Stimulated activated CD8-positive, alpha-beta memory T cell treated with anti-CD3 and anti-CD28 coated beads, Interleukin-2, amount 100 ng/mL, for 1 hour (primary cell): ENCODE measurements around the gene CCNB1.
"Not testable (repeated sequence)": the region's sequence is repeated elsewhere in the genome, so short reads cannot be mapped to it uniquely, and the experiment has no call there.

ENCODE experiments used
- DNase-seq, 2 donors: peaks; one replicate each; pipeline ENCODE4 v3.0.0-alpha.2; 2020; ENCODE audit warnings: low read depth in 2 of 2

CCNB1 gene

DNA sequence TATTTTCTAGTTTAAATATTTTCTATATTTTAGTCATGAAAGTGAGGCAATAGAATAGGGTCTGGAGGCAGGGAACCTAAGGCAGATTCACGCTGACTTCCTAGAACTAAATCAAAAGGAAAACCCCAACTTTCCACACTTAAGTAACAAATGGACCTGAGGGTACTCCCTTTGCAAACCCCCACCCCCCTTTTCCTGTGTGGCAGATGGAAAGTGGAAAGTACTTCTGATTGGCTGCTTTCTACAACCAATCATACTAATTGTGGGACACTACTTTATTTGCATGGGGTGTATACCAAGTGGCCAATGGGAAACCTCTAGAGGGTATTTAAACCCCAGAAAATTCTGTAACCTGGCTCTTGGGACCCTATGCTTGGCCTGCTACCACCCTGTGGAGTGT, 17.7 kb downstream of the CCNB1 start:
- no peak for DNase-seq

- no peak for DNase-seq
Measured at GRCh38 chr5:69187342-69187741, 20.4 kb downstream of the CCNB1 start.

GRCh38 chr5:69188811-69189161, 21.8 kb downstream of the CCNB1 start:
- DNase-seq: no peak

- peak; percentile 82 to 86 for DNase-seq
Measured at GRCh38 chr5:69189162-69190086, 22.5 kb downstream of the CCNB1 start, which contains the start of gene CENPH. CENPH (plus strand) TSS chr5:69189583; CDS start chr5:69189635, 52 bp downstream.

- no peak for DNase-seq
Measured at GRCh38 chr5:69202497-69202896, 35.5 kb downstream of the CCNB1 start.

GRCh38 chr5:69206528-69207190, 39.7 kb downstream of the CCNB1 start:
- DNase-seq: no peak

DNA sequence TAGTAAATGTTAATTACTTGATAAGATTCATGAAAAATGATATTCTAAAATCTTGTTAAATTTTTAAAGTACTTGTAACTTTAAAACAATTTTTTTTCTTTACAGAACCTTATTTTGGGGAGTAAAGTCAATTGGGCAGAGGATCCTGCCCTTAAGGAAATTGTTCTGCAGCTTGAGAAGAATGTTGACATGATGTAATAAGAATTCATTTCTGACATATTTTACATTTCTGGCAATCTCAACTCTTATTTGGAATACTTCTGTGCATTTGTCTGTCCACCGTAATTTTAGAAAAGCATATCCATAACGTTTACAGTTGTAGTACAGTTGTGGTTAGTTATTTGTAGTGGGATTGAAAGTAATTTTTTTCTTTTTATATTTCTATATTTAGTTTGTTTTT, 42.7 kb downstream of the CCNB1 start:
- DNase-seq: no peak

- no peak for DNase-seq
Measured at GRCh38 chr5:69211200-69211599, 44.2 kb downstream of the CCNB1 start.

DNA sequence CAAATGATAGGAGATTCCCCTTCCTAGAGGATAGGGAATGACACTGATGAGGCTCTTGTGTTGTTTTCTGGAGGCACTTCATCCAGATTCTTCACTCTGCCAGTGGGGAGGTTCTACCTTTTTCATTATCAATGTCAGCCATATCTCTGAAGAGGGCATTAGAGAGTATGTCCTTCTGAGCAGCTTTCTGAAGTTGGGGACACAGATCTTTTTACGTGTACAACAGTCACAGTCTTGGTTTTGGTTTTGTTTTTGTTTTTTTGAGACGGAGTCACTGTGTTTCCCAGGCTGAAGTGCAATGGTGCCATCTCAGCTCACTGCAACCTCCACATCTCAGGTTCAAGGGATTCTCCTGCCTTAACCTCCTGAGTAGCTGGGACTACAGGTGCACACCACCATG, 45.1 kb downstream of the CCNB1 start:
- no peak for DNase-seq

DNA sequence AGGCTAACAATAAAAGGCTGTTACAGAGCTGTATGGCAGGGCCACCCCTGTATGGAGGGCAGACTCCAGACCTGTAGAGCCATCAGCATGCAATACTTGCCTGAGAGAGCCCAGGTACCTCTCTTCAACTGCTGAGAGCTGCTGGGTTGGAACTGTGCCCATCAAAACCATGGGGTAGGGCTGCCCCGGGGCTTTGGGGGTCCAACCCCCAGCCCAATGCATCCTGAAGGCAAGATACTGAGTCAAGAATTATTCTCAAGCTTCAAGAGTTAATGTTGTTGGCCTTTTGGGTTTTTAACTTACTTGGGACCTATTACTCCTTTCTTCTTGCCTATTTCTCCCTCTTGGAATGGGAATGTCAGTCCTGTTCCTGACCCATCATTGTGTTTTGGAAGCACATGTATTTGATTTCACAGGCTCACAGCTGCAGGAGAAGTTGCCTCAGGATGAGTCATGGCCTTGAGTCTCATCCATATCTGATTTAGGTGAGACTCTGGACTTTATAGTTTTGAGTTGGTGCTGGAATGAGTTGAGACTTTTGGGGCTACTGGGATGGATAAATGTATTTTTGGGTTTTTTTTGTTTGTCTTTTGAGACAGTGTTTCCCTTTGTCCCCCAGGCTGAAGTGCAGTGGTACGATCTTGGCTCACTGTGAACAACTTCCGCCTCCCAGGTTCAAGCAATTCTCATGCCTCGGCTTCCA, 46.7 kb downstream of the CCNB1 start:
- DNase-seq: no peak

DNA sequence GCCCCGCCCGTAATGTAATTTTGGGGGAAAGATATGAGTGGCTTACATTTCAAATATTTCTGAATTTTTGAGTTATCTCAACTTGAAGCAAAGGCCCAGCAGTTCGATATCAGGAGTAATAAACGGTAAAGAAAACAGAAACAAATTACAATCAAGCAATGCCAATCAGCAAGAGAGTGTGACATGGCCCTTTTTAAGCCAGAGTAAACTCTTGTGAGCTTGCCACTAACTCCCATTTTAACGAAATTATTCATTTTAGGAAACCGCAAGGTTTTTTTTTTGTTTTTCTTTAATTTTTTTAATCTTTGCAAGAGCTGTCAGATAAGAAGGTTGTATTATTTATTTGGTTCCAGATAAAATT, 50.2 kb downstream of the CCNB1 start:
- DNase-seq: no peak

GRCh38 chr5:69217548-69218526, 50.9 kb downstream of the CCNB1 start:
- DNase-seq: peak; percentile 88 to 96

GRCh38 chr5:69219939-69220338, 53.0 kb downstream of the CCNB1 start:
- no peak for DNase-seq

GRCh38 chr5:69220371-69220770, 53.4 kb downstream of the CCNB1 start:
- DNase-seq: not testable (repeated sequence)

- not testable (repeated sequence) for DNase-seq
Measured at GRCh38 chr5:69220833-69221232, 53.9 kb downstream of the CCNB1 start.

GRCh38 chr5:69224520-69224919, 57.6 kb downstream of the CCNB1 start:
- DNase-seq: no peak

GRCh38 chr5:69225860-69226259, 58.9 kb downstream of the CCNB1 start:
- no peak for DNase-seq
